ENCODE results near the gene NEXN.

NEXN gene

DNA sequence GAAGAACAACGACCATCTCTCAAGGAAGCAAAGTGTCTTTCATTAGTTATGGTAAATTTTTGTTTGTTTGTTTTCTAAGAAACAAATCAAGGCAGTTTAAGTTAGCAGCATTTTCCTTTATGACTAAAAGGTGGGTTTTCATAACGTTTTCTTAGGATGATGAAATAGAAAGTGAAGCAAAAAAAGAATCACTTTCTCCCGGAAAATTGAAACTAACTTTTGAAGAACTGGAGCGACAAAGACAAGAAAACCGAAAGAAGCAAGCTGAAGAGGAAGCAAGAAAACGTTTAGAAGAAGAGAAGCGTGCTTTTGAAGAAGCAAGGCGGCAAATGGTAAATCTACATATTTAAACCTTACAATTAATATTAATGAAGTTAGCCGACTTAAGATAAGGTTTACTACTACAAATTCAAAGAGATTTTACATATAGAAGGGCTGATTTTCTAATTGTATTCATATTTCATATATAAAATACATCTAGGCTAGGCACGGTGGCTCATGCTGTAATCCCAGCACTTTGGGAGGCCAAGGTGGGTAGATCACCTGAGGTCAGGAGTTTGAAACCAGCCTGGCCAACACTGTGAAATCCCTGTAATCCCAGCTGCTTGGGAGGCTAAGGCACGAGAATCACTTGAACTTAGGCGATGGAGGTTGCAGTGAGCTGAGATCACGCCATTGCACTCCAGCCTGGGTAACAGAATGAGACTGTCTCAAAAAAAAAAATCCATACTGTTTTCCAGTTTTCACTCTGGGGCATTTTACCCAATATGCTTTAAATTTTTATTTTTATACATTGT, 38.3 kb downstream of the NEXN start:
- H2AFZ ChIP-seq (ENCODE audit: low read depth, low read length, severe bottlenecking), result no peak overlapping the region
- H3K4me2 ChIP-seq (ENCODE audit: low read depth, low read length, poor library complexity, severe bottlenecking), result peak overlapping the region; percentile 44
- H4K20me1 ChIP-seq (ENCODE audit: low read depth, low read length), result no peaks in the 10 kb centered on the region
- no peaks in the 10 kb centered on the region for H3K9me3 ChIP-seq (ENCODE audit: insufficient read depth, low read length)
- TF ChIP-seq, protein P1, sequence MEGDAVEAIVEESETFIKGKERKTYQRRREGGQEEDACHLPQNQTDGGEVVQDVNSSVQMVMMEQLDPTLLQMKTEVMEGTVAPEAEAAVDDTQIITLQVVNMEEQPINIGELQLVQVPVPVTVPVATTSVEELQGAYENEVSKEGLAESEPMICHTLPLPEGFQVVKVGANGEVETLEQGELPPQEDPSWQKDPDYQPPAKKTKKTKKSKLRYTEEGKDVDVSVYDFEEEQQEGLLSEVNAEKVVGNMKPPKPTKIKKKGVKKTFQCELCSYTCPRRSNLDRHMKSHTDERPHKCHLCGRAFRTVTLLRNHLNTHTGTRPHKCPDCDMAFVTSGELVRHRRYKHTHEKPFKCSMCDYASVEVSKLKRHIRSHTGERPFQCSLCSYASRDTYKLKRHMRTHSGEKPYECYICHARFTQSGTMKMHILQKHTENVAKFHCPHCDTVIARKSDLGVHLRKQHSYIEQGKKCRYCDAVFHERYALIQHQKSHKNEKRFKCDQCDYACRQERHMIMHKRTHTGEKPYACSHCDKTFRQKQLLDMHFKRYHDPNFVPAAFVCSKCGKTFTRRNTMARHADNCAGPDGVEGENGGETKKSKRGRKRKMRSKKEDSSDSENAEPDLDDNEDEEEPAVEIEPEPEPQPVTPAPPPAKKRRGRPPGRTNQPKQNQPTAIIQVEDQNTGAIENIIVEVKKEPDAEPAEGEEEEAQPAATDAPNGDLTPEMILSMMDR (IDR thresholded peaks at IDR 0.05; ENCODE audit: insufficient read depth, low read length, poor library complexity, severe bottlenecking), result no peak
- H3K79me2 ChIP-seq (ENCODE audit: insufficient read depth, low read length), result no peaks in the 10 kb centered on the region
- H3K4me3 ChIP-seq (ENCODE audit: insufficient read depth, low read length, poor library complexity, severe bottlenecking), result no peak overlapping the region
- no peaks in the 10 kb centered on the region for H3F3A ChIP-seq (ENCODE audit: insufficient read depth)
- no peaks in the 10 kb centered on the region for H3K36me3 ChIP-seq (ENCODE audit: low read length)
- H3K9ac ChIP-seq (ENCODE audit: low read length), result no peak overlapping the region
- H3K9me2 ChIP-seq (replicated peaks; ENCODE audit: insufficient read depth, low read length), result no peaks in the 10 kb centered on the region
- no peaks in the 10 kb centered on the region for H3K27me3 ChIP-seq (ENCODE audit: low read length)
- H3K27ac ChIP-seq (ENCODE audit: low read depth, low read length), result no peak overlapping the region

DNA sequence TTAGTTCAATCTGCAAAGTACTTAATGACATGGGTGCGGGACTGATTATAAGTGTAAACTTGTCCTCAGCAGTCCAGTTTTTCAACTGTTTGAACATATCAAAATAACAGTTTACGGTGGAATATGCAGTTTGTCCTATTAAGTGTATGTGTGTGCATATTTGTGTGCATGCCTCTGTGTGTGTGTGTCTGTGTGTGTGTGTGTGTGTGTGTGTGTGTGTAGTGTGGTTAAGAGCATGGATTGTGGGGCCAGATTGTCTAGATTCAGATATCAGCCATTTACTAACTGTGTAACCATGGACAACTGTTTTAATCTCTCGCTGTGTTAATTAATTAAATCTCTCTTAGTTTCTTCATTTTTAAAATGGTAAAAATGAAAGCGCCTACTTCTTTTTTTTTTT, 39.0 kb downstream of the NEXN start:
- no peaks in the 10 kb centered on the region for H3K27me3 ChIP-seq (ENCODE audit: low read length)
- H3K36me3 ChIP-seq (ENCODE audit: low read length), result no peaks in the 10 kb centered on the region
- H4K20me1 ChIP-seq (ENCODE audit: low read depth, low read length), result no peaks in the 10 kb centered on the region
- H3K27ac ChIP-seq (ENCODE audit: low read depth, low read length), result no peak overlapping the region
- no peak overlapping the region for H3K4me2 ChIP-seq (ENCODE audit: low read depth, low read length, poor library complexity, severe bottlenecking)
- no peaks in the 10 kb centered on the region for H3F3A ChIP-seq (ENCODE audit: insufficient read depth)
- TF ChIP-seq, protein P1 (IDR thresholded peaks at IDR 0.05; ENCODE audit: insufficient read depth, low read length, poor library complexity, severe bottlenecking), result no peak
- TF ChIP-seq EZH2phosphoT487 (conservative IDR thresholded peaks at IDR 0.05; ENCODE audit: low read length), result no peak
- no peaks in the 10 kb centered on the region for H3K9me2 ChIP-seq (replicated peaks; ENCODE audit: insufficient read depth, low read length)
- no peak overlapping the region for H3K4me3 ChIP-seq (ENCODE audit: insufficient read depth, low read length, poor library complexity, severe bottlenecking)
- no peaks in the 10 kb centered on the region for H3K9me3 ChIP-seq (ENCODE audit: insufficient read depth, low read length)
- no peak overlapping the region for H2AFZ ChIP-seq (ENCODE audit: low read depth, low read length, severe bottlenecking)
- no peak overlapping the region for H3K9ac ChIP-seq (ENCODE audit: low read length)
- H3K79me2 ChIP-seq (ENCODE audit: insufficient read depth, low read length), result no peaks in the 10 kb centered on the region

- H3K36me3 ChIP-seq (ENCODE audit: low read length), result no peaks in the 10 kb centered on the region
Measured at GRCh38 chr1:77929806-77930205, 41.4 kb downstream of the NEXN start.

More at GRCh38 chr1:77929806-77930205, 41.4 kb downstream of the NEXN start:
- TF ChIP-seq, protein P1 (IDR thresholded peaks at IDR 0.05; ENCODE audit: insufficient read depth, low read length, poor library complexity, severe bottlenecking), result no peak
- TF ChIP-seq EZH2phosphoT487 (conservative IDR thresholded peaks at IDR 0.05; ENCODE audit: low read length), result no peak
- no peak overlapping the region for H3K9ac ChIP-seq (ENCODE audit: low read length)
- no peak overlapping the region for H3K4me2 ChIP-seq (ENCODE audit: low read depth, low read length, poor library complexity, severe bottlenecking)
- H3K9me3 ChIP-seq (ENCODE audit: insufficient read depth, low read length), result no peaks in the 10 kb centered on the region
- H3F3A ChIP-seq (ENCODE audit: insufficient read depth), result no peaks in the 10 kb centered on the region
- H4K20me1 ChIP-seq (ENCODE audit: low read depth, low read length), result no peaks in the 10 kb centered on the region
- H3K27me3 ChIP-seq (ENCODE audit: low read length), result no peaks in the 10 kb centered on the region
- H2AFZ ChIP-seq (ENCODE audit: low read depth, low read length, severe bottlenecking), result no peak overlapping the region
- H3K4me3 ChIP-seq (ENCODE audit: insufficient read depth, low read length, poor library complexity, severe bottlenecking), result no peak overlapping the region
- no peaks in the 10 kb centered on the region for H3K9me2 ChIP-seq (replicated peaks; ENCODE audit: insufficient read depth, low read length)
- H3K27ac ChIP-seq (ENCODE audit: low read depth, low read length), result no peak overlapping the region
- no peaks in the 10 kb centered on the region for H3K79me2 ChIP-seq (ENCODE audit: insufficient read depth, low read length)
